HEK293T (cell line): ENCODE data around the gene ANXA6.

Experiments
- CTCF ChIA-PET: fragments of 350-600 bp; formaldehyde crosslinking; extraction: SDS; loops from one replicate; lab custom pipeline; 2021; ENCODE audit warnings: antibody characterized with exemption, inconsistent platforms; lab: Yijun Ruan, JAX
- POLR2A ChIA-PET: fragments of 350-600 bp; formaldehyde crosslinking; extraction: SDS; loops from one replicate; lab custom pipeline; 2020; ENCODE audit warnings: antibody characterized with exemption, inconsistent platforms; lab: Yijun Ruan, JAX
- DNase-seq: peaks from one replicate; pipeline ENCODE4 v3.0.0; 2012; ENCODE audit warnings: mixed read lengths; ENCODE audit errors: extremely low spot score
- ARNT ChIP-seq: fragments of 450-650 bp; IDR thresholded peaks from 2 replicates; pipeline ENCODE4 v1.6.1; 2017; ENCODE audit warnings: mild to moderate bottlenecking
- BHLHE40 ChIP-seq: fragments of 450-650 bp; IDR thresholded peaks from 2 replicates; pipeline ENCODE4 v1.6.1; 2016; ENCODE audit warnings: mild to moderate bottlenecking, moderate library complexity, borderline replicate concordance
- CTBP1 ChIP-seq: fragments of 450-650 bp; IDR thresholded peaks from 2 replicates; pipeline ENCODE4 v1.6.1; 2016; ENCODE audit warnings: borderline replicate concordance
- ELF4 ChIP-seq: fragments of 450-650 bp; IDR thresholded peaks from 2 replicates; pipeline ENCODE4 v1.6.1; 2017; ENCODE audit warnings: antibody characterized with exemption
- FOXA1 ChIP-seq: fragments of 450-650 bp; IDR thresholded peaks from 2 replicates; pipeline ENCODE4 v1.6.1; 2016; ENCODE audit warnings: mild to moderate bottlenecking
- FOXK2 ChIP-seq: fragments of 450-650 bp; IDR thresholded peaks from 2 replicates; pipeline ENCODE4 v1.6.1; 2016; ENCODE audit warnings: mild to moderate bottlenecking
- FOXM1 ChIP-seq: fragments of 450-650 bp; IDR thresholded peaks from 2 replicates; pipeline ENCODE4 v1.6.1; 2017; ENCODE audit warnings: mild to moderate bottlenecking, borderline replicate concordance
- HDGF ChIP-seq: fragments of 450-650 bp; IDR thresholded peaks from 2 replicates; pipeline ENCODE4 v1.6.1; 2017; ENCODE audit warnings: antibody characterized with exemption, borderline replicate concordance
- L3MBTL2 ChIP-seq: fragments of 450-650 bp; conservative IDR thresholded peaks from 2 replicates; pipeline ENCODE4 v1.6.1; 2016; ENCODE audit warnings: mild to moderate bottlenecking
- LEF1 ChIP-seq: fragments of 450-650 bp; IDR thresholded peaks from 2 replicates; pipeline ENCODE4 v1.6.1; 2017; ENCODE audit warnings: mild to moderate bottlenecking, borderline replicate concordance
- NFRKB ChIP-seq: fragments of 450-650 bp; IDR thresholded peaks from 2 replicates; pipeline ENCODE4 v1.6.1; 2016; ENCODE audit warnings: mild to moderate bottlenecking, moderate library complexity
- SP1 ChIP-seq: fragments of 450-650 bp; IDR thresholded peaks from 2 replicates; pipeline ENCODE4 v1.6.1; 2017
- SUZ12 ChIP-seq: fragments of 450-650 bp; IDR thresholded peaks from 2 replicates; pipeline ENCODE4 v1.6.1; 2016; ENCODE audit warnings: mild to moderate bottlenecking
- TARDBP ChIP-seq: fragments of 450-650 bp; IDR thresholded peaks from 2 replicates; pipeline ENCODE4 v1.6.1; 2016
- ZNF384 ChIP-seq: fragments of 450-650 bp; IDR thresholded peaks from 2 replicates; pipeline ENCODE4 v1.6.1; 2016
- TF ChIP-seq, protein P1 (sequence below): fragments of 450-650 bp; IDR thresholded peaks from 2 replicates; pipeline ENCODE4 v1.6.1; 2016

The ANXA6 gene

DNA sequence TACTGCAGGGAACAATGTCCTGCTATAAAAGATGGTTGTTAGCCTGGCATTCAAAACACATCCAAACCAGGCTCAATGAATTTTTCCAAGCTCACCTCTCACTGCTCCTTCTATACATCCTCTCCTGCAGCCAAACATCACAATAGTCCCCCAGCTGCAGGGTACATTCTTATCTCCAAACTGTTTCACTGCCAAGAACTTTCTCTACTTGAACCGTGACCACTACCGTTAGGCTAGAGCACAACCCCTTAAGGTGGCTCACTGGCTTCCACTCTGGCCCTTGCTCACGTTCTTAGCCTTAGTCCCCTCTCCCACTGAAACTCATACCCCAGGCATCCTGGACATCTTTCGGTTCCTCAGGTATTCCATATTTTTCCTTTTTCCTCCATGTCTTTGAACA, 29.0 kb upstream of the ANXA6 start:
- DNase-seq: no peak
- POLR2A ChIA-PET: no interaction called here
- TF ChIP-seq HDGF: no peak
- no peak for TF ChIP-seq FOXA1
- TF ChIP-seq L3MBTL2: no peak
- TF ChIP-seq NFRKB: no peak
- TF ChIP-seq ELF4: no peak
- no peak for TF ChIP-seq CTBP1
- CTCF ChIA-PET: no interaction called here

DNA sequence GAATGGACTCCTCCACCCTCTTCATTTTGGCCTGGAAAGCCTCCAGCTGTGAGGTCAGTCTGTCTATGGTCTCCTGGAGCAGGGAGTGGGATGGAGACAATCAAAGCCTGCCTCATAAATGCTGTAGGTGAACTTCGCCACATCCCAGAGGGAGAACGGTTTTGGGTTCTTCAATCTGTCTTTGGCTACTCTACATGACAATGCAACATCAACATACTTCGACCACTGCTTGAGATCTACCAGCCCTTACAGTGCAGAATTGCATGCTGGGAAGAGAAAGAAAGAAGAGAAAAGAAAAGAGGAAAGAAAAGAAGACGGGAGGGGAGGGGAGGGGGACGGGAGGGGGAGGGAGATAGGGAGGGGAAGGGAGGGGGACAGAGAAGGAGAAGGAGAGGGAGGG, 28.5 kb upstream of the ANXA6 start:
- DNase-seq: no peak
- CTCF ChIA-PET: no interaction called here
- POLR2A ChIA-PET: no interaction called here
- TF ChIP-seq SUZ12 (no peak), LEF1 (no peak), BHLHE40 (no peak), NFRKB (no peak)

DNA sequence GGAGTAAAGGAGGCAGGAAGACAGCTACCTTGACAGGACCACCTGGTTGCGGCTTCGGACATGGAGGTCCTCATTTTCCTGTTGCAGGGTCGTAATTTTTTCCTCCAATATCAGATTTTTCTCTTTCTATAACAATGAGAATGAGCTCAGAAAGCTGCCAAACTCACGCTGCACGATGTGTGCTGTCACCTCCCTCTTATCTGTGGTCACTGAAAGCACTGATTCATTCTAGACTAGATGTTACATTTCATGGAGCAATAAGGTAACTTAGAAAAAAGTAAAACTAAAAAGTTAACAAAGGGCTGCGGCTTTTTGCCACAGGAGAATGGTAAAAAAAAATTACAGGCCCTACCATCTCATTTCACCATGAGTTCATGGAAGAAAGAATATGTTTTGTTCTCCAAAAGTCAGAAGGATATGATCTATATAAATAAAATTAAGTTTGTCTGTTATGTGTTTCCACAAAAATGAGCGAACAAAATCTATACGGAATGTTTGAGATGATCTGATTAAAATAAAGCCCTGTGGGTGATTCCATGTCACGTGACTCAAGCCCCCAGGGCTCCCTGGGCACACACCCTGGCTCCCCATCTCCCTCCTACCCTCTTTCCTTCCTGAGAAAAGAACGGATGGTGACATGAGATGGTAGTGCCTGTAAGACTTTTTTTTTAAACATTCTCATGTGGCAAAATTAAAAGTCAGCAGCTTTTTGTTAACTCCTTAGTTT, 26.9 kb upstream of the ANXA6 start:
- ChIA-PET POLR2A (interaction anchor here (1.3 kb wide), 1 partner anchor 68 kb away, joined by 3 read pairs; the partner anchor contains the start of gene GM2A), CTCF (interaction anchor here (1.0 to 1.6 kb wide), 3 partner anchors 19 to 137 kb away, joined by 3 to 7 read pairs (median 4); no protein-coding TSS in a partner anchor)
- DNase-seq: no peak
- TF ChIP-seq FOXK2 (no peak), TARDBP (no peak), NFRKB (no peak), LEF1 (no peak), SP1 (no peak), BHLHE40 (no peak), FOXM1 (no peak), CTBP1 (no peak), HDGF (no peak), ARNT (no peak), FOXA1 (no peak), ZNF384 (no peak), L3MBTL2 (no peak), ELF4 (no peak), SUZ12 (no peak)
- TF ChIP-seq, protein P1, sequence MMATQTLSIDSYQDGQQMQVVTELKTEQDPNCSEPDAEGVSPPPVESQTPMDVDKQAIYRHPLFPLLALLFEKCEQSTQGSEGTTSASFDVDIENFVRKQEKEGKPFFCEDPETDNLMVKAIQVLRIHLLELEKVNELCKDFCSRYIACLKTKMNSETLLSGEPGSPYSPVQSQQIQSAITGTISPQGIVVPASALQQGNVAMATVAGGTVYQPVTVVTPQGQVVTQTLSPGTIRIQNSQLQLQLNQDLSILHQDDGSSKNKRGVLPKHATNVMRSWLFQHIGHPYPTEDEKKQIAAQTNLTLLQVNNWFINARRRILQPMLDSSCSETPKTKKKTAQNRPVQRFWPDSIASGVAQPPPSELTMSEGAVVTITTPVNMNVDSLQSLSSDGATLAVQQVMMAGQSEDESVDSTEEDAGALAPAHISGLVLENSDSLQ: no peak

DNA sequence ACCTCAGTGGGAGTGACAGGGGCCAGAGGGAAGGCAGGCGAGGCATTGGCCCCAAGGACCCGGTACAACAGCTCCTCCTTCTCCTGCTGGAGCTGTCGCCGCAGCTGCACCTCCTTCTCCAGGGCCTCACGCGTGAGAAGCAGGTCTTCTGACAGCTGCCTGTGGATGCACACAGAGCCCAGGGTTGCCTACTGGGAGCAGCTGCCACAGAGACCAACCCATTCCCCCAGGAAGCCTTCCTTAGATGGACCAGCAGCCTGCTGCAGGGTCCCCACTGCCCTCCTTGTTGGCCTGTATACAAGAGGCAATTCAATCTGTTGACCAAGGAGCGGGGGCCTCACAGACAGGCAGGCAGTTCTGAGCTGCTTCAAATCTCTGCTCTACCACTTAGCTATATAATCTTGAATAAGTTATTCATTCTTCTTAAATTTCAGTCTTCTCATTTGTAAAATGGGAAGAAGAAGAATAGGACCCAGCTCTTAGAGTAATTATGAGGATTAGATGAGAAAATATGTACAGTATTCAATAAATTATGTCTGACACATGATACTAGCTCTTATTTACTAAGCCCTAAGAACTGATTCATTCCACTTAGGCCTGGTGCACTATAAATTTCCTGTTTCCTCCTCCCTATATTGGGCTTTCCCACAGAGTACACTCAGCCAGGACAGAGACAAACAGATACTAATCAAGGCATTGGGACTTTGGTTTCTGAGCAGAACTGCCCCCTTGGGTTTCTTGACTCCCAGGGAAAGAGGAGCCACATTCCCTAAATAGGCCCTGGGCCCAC, 26.1 kb upstream of the ANXA6 start:
- TF ChIP-seq ARNT: no peak
- no peak for TF ChIP-seq CTBP1
- CTCF ChIA-PET: interaction anchor here (0.6 to 1.6 kb wide), 4 partner anchors 18 to 1410 kb away, joined by 3 to 7 read pairs (median 4); no protein-coding TSS in a partner anchor
- DNase-seq: peak; percentile 3
- POLR2A ChIA-PET: interaction anchor here (1.3 kb wide), 1 partner anchor 69 kb away, joined by 3 read pairs; the partner anchor contains the start of gene GM2A

DNA sequence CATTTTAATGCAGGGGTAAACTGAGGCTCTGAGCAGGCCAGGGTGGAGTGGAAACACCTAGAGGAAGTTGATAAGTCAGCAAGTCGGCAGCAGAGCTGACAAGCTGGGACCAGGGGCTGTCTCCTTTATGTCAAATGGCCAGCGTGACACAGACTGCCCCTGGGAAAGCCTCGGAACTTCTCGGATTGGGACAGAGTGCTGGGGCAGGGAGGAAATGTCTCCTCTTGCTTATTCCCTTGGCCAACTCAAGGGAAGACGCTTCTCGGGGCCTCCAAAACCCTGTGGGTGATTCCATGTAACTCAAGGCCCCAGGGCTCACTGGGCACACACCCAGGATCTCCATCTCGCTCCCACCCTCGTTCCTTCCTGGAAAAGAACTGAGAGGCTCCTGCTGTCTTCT, 25.4 kb upstream of the ANXA6 start:
- POLR2A ChIA-PET: interaction anchor here (1.3 kb wide), 1 partner anchor 70 kb away, joined by 3 read pairs; the partner anchor contains the start of gene GM2A
- DNase-seq: no peak
- TF ChIP-seq L3MBTL2: no peak
- CTCF ChIA-PET: interaction anchor here (1.0 to 1.6 kb wide), 3 partner anchors 18 to 135 kb away, joined by 3 to 7 read pairs (median 4); no protein-coding TSS in a partner anchor

DNA sequence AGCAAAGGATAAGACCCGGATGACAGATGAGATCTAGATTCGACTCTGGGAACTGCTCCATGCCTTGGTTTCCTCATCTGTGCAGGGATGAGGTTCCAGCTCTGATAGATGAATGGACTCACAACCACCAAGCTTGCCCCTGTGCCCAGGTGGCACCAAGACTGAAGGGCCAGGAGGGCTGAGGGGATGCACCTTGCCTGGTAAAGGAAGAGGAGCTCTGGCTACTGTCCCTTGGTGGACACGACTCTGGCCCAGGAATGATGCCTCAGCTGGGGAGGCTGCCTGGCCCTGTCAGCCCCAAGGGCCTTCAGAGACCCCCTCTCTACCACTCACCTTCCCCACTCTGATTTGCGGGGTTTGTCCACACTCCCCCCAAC, 24.9 kb upstream of the ANXA6 start:
- POLR2A ChIA-PET: no interaction called here
- CTCF ChIA-PET: interaction anchor here (1.6 kb wide), 1 partner anchor 17 kb away, joined by 7 read pairs; no protein-coding TSS in a partner anchor
- DNase-seq: peak; percentile 3
- TF ChIP-seq CTBP1 (no peak), BHLHE40 (no peak), ZNF384 (no peak), TARDBP (no peak)

DNA sequence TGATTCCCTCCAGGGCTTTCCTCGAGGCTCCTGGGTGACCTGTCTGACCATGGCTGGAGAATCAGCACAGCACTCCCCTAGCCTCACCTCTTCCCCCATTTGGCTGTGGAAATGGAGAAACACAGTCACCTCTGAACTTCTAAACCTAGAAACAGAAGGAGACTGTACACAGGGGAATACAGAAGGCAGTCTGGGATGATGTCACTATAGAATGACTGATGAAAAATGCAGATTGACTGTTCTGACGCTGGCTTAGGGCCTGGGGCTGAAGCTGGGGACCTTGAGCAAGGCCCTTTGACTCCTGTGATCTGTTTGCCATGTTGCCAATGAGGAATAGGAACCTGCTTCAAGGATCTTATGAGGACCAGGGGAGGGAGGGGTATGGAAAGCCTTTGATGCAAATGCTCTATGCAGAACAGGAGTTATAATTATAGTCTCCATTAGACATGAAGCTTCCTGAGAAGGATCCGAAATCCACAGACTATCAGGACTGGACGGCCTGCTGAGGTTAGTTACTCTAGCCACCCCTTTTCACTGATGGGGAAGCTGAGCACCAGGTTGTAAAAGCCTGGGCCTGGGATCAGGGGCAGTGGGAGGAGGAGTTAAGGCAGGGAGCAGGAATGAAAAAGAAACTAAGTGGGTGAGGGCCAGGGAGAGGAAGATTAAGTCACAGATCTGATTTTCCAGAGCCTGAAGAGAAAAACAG, 24.4 kb upstream of the ANXA6 start:
- ChIA-PET CTCF (no interaction called here), POLR2A (no interaction called here)
- peak; percentile 1 for DNase-seq
- TF ChIP-seq FOXM1: no peak

DNA sequence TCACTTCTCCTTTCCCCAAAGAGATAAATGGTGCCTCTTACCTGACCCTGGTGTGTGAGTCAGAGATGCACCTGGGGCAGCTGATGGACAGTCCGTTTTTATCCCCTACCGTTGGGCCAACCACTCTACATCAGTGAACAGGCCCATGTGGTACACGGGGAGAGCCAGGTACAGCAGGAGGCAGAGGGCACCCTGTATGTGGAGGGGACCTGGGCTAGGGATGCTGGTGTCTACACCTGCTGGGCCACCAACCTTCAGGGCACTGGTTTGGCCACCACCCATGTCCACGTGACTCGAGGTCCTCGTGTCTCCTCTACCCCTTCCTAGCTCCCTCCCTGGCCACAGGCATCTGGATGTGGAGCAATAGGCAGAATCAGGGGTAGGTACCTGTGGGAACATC, 22.7 kb upstream of the ANXA6 start:
- CTCF ChIA-PET: no interaction called here
- TF ChIP-seq HDGF (no peak), LEF1 (no peak), SUZ12 (no peak), TARDBP (no peak), FOXM1 (no peak), BHLHE40 (no peak), L3MBTL2 (no peak), FOXK2 (no peak), ZNF384 (no peak), FOXA1 (no peak), SP1 (no peak), ELF4 (no peak), ARNT (no peak), CTBP1 (no peak), NFRKB (no peak)
- TF ChIP-seq, protein P1: no peak
- DNase-seq: peak; percentile 2
- POLR2A ChIA-PET: no interaction called here
